Measurements from ENCODE around the gene CAMTA1. TPM values are rescaled to one million over a fixed set of nuclear protein-coding genes. Genes with fewer than 3 reads are reported as not detected.

Gene CAMTA1
- total RNA-seq, 1 experiment from 2014 or later = 82.2 TPM

GRCh38 chr1:7293702-7294629 is 508.7 kb downstream of the CAMTA1 start:
- Histone ChIP-seq H3K9me3 (ENCODE audit: control insufficient read depth, insufficient read depth, low read depth, low read length) (peaks cover 3% of the 10 kb centered on the region; the same call in 1 of the 2 replicates), H3K4me1 (ENCODE audit: control insufficient read depth, insufficient read depth, low read length) (peaks cover 5% of the 10 kb centered on the region), H3K27ac (ENCODE audit: low read length) (no peak overlapping the region), H3K36me3 (ENCODE audit: control insufficient read depth, insufficient read depth, low read length) (no peaks in the 10 kb centered on the region), H3K4me3 (ENCODE audit: low read depth in 2 of 2, low read length in 2 of 2) (no peak overlapping the region), H3K27me3 (ENCODE audit: control insufficient read depth, insufficient read depth, low read length) (no peaks in the 10 kb centered on the region)
- DNase-seq (ENCODE audit: low read depth, low spot score) (no peak), ATAC-seq (no peak)
- intact Hi-C loops (cut with micrococcal nuclease; ENCODE audit: unreplicated experiment) = no loop called here
- BruUV-seq (replicated peaks) = no TSS peak
- no peak for TF ChIP-seq SIN3A (IDR thresholded peaks at IDR 0.05; ENCODE audit: borderline replicate concordance, insufficient read depth, low read depth, low read length)
- no peak for TF ChIP-seq REST (IDR thresholded peaks at IDR 0.05; ENCODE audit: insufficient read depth in 1 of 2, low read depth in 2 of 2, low read length in 1 of 2)
- TF ChIP-seq TCF7L2 (IDR thresholded peaks at IDR 0.05; ENCODE audit: low read depth, low read length) = no peak
- no peak for TF ChIP-seq CTCF (IDR thresholded peaks at IDR 0.05)
- TF ChIP-seq POLR2AphosphoS5 (IDR thresholded peaks at IDR 0.05; ENCODE audit: low read depth, low read length) = no peak
- ChIA-PET CTCF (no interaction called here), POLR2A (no interaction called here)
- in situ Hi-C loops (cut with HindIII; ENCODE audit: low pct_unique_long_range_greater_than_20kb, low sequenced_read_pairs) = no loop called here

GRCh38 chr1:7294636-7295035 is 509.4 kb downstream of the CAMTA1 start:
- Histone ChIP-seq H3K27ac (ENCODE audit: low read length) (no peak overlapping the region), H3K4me3 (ENCODE audit: low read depth in 2 of 2, low read length in 2 of 2) (no peak overlapping the region), H3K36me3 (ENCODE audit: control insufficient read depth, insufficient read depth, low read length) (no peaks in the 10 kb centered on the region), H3K9me3 (ENCODE audit: control insufficient read depth, insufficient read depth, low read depth, low read length) (peaks cover 3% of the 10 kb centered on the region; the same call in 1 of the 2 replicates), H3K4me1 (ENCODE audit: control insufficient read depth, insufficient read depth, low read length) (peaks cover 12% of the 10 kb centered on the region), H3K27me3 (ENCODE audit: control insufficient read depth, insufficient read depth, low read length) (no peaks in the 10 kb centered on the region)
- intact Hi-C loops (cut with micrococcal nuclease; ENCODE audit: unreplicated experiment) (no loop called here), in situ Hi-C loops (cut with HindIII; ENCODE audit: low pct_unique_long_range_greater_than_20kb, low sequenced_read_pairs) (no loop called here)
- BruUV-seq (replicated peaks) = no TSS peak
- ChIA-PET CTCF (no interaction called here), POLR2A (no interaction called here)
- TF ChIP-seq REST (IDR thresholded peaks at IDR 0.05; ENCODE audit: insufficient read depth in 1 of 2, low read depth in 2 of 2, low read length in 1 of 2) (no peak), SIN3A (IDR thresholded peaks at IDR 0.05; ENCODE audit: borderline replicate concordance, insufficient read depth, low read depth, low read length) (no peak), CTCF (IDR thresholded peaks at IDR 0.05) (no peak), POLR2AphosphoS5 (IDR thresholded peaks at IDR 0.05; ENCODE audit: low read depth, low read length) (no peak), TCF7L2 (IDR thresholded peaks at IDR 0.05; ENCODE audit: low read depth, low read length) (no peak)
- ATAC-seq (no peak), DNase-seq (ENCODE audit: low read depth, low spot score) (no peak)
